Measurements from ENCODE around the gene DNAJC25. TPM values are rescaled to one million over a fixed set of nuclear protein-coding genes. Genes with fewer than 3 reads are reported as not detected.
A peak's percentile ranks its signal among the peaks of the same experiment; 100 is the strongest.

DNAJC25 gene
- total and polyA plus RNA-seq, 12 donors, result 9.1 to 36.0 (median 15.5) TPM

DNA sequence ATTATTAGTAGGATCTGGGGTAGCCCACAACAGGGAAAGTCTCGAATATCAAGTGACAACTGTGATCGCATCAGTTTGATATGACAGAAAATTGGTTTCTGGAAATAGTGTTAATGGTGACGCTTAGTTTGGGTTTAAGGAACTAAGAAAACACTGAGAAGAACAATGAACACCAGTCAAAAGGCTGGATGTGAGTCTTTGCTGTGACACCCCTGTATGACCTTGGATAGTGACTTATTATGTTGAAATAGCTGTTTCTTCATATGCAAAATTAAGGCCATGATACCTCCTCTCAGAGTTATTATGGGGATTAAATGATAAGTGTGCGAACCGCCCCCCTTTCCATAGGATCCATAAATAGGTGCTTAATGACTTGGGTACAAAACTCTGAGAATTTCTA, 926 bp downstream of the DNAJC25 start:
- no peak for DNase-seq
- WGBS, 4 donors, result 22 to 32% (median 24%) methylated on average over 5 of the region's 5 CpGs
- Histone ChIP-seq H3K4me3 (peak overlapping the region; percentile 9 to 99 (median 54)), H3K27ac (peak overlapping the region; percentile 16 to 99 (median 88)), H3K27me3 (no peaks in the 10 kb centered on the region), H3K9me3 (replicated peaks in 1 of 3) (no peaks in the 10 kb centered on the region), H3K36me3 (replicated peaks in 1 of 2) (no peaks in the 10 kb centered on the region), H3K4me1 (replicated peaks in 1 of 2) (peaks cover 14 to 49% of the 10 kb centered on the region in 2 donors)
- TF ChIP-seq POLR2A (IDR thresholded peaks at IDR 0.05), result no peak
- TF ChIP-seq, protein P1, sequence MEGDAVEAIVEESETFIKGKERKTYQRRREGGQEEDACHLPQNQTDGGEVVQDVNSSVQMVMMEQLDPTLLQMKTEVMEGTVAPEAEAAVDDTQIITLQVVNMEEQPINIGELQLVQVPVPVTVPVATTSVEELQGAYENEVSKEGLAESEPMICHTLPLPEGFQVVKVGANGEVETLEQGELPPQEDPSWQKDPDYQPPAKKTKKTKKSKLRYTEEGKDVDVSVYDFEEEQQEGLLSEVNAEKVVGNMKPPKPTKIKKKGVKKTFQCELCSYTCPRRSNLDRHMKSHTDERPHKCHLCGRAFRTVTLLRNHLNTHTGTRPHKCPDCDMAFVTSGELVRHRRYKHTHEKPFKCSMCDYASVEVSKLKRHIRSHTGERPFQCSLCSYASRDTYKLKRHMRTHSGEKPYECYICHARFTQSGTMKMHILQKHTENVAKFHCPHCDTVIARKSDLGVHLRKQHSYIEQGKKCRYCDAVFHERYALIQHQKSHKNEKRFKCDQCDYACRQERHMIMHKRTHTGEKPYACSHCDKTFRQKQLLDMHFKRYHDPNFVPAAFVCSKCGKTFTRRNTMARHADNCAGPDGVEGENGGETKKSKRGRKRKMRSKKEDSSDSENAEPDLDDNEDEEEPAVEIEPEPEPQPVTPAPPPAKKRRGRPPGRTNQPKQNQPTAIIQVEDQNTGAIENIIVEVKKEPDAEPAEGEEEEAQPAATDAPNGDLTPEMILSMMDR (IDR thresholded peaks at IDR 0.05), result no peak
- intact Hi-C loops (cut with DNase I), result no loop called here

DNA sequence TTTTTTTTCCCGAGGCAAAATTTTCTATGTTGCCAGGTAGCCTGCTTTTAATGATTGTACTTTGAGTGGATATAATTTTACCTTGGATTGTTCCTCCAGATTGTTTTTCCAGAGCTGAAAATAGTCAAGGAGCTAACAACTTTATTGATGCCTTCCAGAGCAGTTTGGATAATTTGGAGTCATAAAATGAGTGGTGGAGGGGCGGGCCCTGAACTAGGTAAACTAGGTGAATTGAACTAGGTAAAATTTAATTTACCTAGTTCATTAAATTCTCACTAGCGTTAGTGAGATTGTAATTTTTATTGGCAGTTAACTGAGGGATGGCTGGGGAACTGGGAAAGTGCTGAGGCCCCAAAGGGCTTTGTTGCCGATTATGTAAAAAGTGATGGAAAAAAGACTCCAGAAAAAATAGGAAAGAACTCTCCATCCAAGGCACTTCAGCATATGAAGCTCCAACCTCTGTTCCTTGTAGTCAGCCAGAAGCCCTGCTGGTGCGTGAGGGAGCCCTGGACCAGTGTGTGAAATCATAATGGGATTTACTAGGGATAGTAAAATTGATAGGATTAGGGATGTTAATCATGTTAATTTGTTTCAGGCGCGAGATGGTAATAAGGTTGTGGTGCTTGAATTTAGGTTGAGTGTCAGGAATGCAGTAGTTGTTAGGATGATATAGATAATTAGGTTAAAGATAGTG, 1.7 kb downstream of the DNAJC25 start:
- peaks cover 17 to 57% of the 10 kb centered on the region in 2 donors for H3K4me1 ChIP-seq (replicated peaks in 1 of 2)
- intact Hi-C loops (cut with DNase I), result no loop called here
- TF ChIP-seq, protein P1 (IDR thresholded peaks at IDR 0.05), result no peak
- no peak for TF ChIP-seq POLR2A (IDR thresholded peaks at IDR 0.05)
- H3K36me3 ChIP-seq (replicated peaks in 1 of 2), result no peaks in the 10 kb centered on the region
- WGBS, 4 donors, result 62 to 81% (median 73%) methylated on average over 7 of the region's 7 CpGs
- H3K27me3 ChIP-seq, result no peaks in the 10 kb centered on the region
- peak overlapping the region in 1 of 4 donors; percentile 99 for H3K4me3 ChIP-seq
- DNase-seq, result no peak
- H3K27ac ChIP-seq, result peak overlapping the region in 1 of 5 donors; percentile 84
- no peaks in the 10 kb centered on the region for H3K9me3 ChIP-seq (replicated peaks in 1 of 3)

DNA sequence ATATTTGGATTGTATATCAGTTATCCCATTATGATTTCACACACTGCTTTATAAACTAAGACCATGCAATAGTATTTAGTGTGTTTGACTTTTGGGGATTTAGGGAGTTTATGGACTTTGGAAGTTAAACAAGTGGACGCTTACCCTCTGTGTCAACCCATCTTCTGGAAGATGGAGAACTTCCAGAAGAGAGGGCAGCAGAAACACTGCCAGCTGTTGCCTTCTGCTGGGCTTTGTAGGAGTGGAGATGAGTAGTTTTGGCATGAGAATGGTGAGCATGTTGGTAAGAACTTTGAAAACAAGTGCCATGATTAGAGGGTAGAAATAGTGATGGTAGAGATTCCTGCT, 2.2 kb downstream of the DNAJC25 start:
- Histone ChIP-seq H3K9me3 (replicated peaks in 1 of 3) (no peaks in the 10 kb centered on the region), H3K4me1 (replicated peaks in 1 of 2) (peaks cover 17 to 62% of the 10 kb centered on the region in 2 donors), H3K4me3 (no peak overlapping the region), H3K27ac (no peak overlapping the region), H3K27me3 (no peaks in the 10 kb centered on the region), H3K36me3 (replicated peaks in 1 of 2) (no peaks in the 10 kb centered on the region)
- intact Hi-C loops (cut with DNase I), result no loop called here
- no peak for DNase-seq
- TF ChIP-seq, protein P1 (IDR thresholded peaks at IDR 0.05), result no peak
- no peak for TF ChIP-seq POLR2A (IDR thresholded peaks at IDR 0.05)
- WGBS, 4 donors, result 92 to 100% (median 94%) methylated on average over 1 of the region's 1 CpG

DNA sequence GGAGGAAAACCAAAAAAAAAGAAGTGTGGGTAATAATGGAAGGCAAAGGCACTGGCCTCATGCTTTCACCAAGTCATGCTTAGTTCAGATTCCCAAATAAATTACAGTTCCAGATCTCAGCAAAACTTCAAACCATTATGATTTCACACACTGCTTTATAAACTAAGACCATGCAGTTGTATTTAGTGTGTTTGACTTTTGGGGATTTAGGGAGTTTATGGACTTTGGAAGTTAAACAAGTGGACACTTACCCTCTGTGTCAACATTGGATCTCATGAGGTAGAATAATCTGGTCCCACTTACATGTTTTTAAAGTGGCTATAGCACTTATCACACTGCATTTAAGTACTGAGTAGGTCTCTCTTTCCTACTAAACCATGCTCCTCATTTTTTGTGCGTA, 3.7 kb downstream of the DNAJC25 start:
- intact Hi-C loops (cut with DNase I), result no loop called here
- no peaks in the 10 kb centered on the region for H3K36me3 ChIP-seq (replicated peaks in 1 of 2)
- no peak overlapping the region for H3K27ac ChIP-seq
- H3K4me3 ChIP-seq, result no peak overlapping the region
- H3K27me3 ChIP-seq, result no peaks in the 10 kb centered on the region
- no peak for TF ChIP-seq POLR2A (IDR thresholded peaks at IDR 0.05)
- TF ChIP-seq, protein P1 (IDR thresholded peaks at IDR 0.05), result no peak
- 29 to 86% (median 78%) methylated on average over 1 of the region's 1 CpG for WGBS, 4 donors
- no peak for DNase-seq
- H3K4me1 ChIP-seq (replicated peaks in 1 of 2), result peaks cover 17 to 72% of the 10 kb centered on the region in 2 donors
- H3K9me3 ChIP-seq (replicated peaks in 1 of 3), result no peaks in the 10 kb centered on the region
